Trophoblast cell (in vitro differentiated cells and primary cell): ENCODE data around the gene MLC1.

Source experiments
- DNase-seq, 2 donors: peaks; one replicate each; pipeline ENCODE4 v3.0.0-alpha.2; 2016
- H2AFZ ChIP-seq: 2 replicates; pipeline ENCODE4 v1.6.1; 2013; ENCODE audit warnings: low read length, moderate library complexity, mild to moderate bottlenecking; ENCODE audit not compliant: insufficient read depth, poor library complexity
- H2AK5ac ChIP-seq: 2 replicates; pipeline ENCODE4 v1.6.1; 2013; ENCODE audit warnings: mild to moderate bottlenecking, low read length
- H2BK120ac ChIP-seq: 2 replicates; pipeline ENCODE4 v1.6.1; 2013; ENCODE audit warnings: low read length, mild to moderate bottlenecking, moderate library complexity; ENCODE audit not compliant: insufficient read depth, poor library complexity
- H2BK12ac ChIP-seq: 2 replicates; pipeline ENCODE4 v1.6.1; 2013; ENCODE audit warnings: mild to moderate bottlenecking, low read length, moderate library complexity
- H2BK5ac ChIP-seq: 2 replicates; pipeline ENCODE4 v1.6.1; 2013; ENCODE audit warnings: low read length, low read depth, moderate library complexity, mild to moderate bottlenecking; ENCODE audit not compliant: poor library complexity
- H3K14ac ChIP-seq: 2 replicates; pipeline ENCODE4 v1.6.1; 2013; ENCODE audit warnings: mild to moderate bottlenecking, low read length
- H3K18ac ChIP-seq: 2 replicates; pipeline ENCODE4 v1.6.1; 2013; ENCODE audit warnings: mild to moderate bottlenecking, low read length
- H3K23ac ChIP-seq: 2 replicates; pipeline ENCODE4 v1.6.1; 2013; ENCODE audit warnings: low read length
- H3K27ac ChIP-seq: 2 replicates; pipeline ENCODE4 v1.5.1; 2013; ENCODE audit warnings: low read depth, mild to moderate bottlenecking, inconsistent platforms, low read length, moderate library complexity
- H3K27me3 ChIP-seq: 2 replicates; pipeline ENCODE4 v1.6.1; 2013; ENCODE audit warnings: inconsistent platforms, mild to moderate bottlenecking, low read length, moderate library complexity; ENCODE audit not compliant: insufficient read depth
- H3K36me3 ChIP-seq, 2 experiments: 1 replicate in 1 of 2; 2 replicates in 1 of 2; pipeline ENCODE4 v1.6.1; 2013; ENCODE audit warnings: low read length in 2 of 2, mild to moderate bottlenecking in 2 of 2, moderate library complexity in 1 of 2; ENCODE audit not compliant: insufficient read depth in 2 of 2, control insufficient read depth in 1 of 2
- H3K4ac ChIP-seq: 2 replicates; pipeline ENCODE4 v1.6.1; 2013; ENCODE audit warnings: low read depth, mild to moderate bottlenecking, low read length, moderate library complexity
- H3K4me1 ChIP-seq, 2 experiments: 1 replicate in 1 of 2; 2 replicates in 1 of 2; pipeline ENCODE4 v1.6.1; 2013; ENCODE audit warnings: low read length in 2 of 2, mild to moderate bottlenecking in 2 of 2, moderate library complexity in 1 of 2; ENCODE audit not compliant: insufficient read depth in 2 of 2, control insufficient read depth in 1 of 2
- H3K4me2 ChIP-seq: 2 replicates; pipeline ENCODE4 v1.6.1; 2013; ENCODE audit warnings: inconsistent platforms, mild to moderate bottlenecking, low read length, moderate library complexity
- H3K4me3 ChIP-seq: 2 replicates; pipeline ENCODE4 v1.5.1; 2013; ENCODE audit warnings: mild to moderate bottlenecking, low read depth, low read length, inconsistent platforms
- H3K79me1 ChIP-seq: one replicate; pipeline ENCODE4 v1.6.1; 2013; ENCODE audit warnings: low read length
- H3K79me2 ChIP-seq: 2 replicates; pipeline ENCODE4 v1.6.1; 2013; ENCODE audit warnings: low read length, mild to moderate bottlenecking; ENCODE audit not compliant: control insufficient read depth, insufficient read depth, poor library complexity
- H3K9ac ChIP-seq: 2 replicates; pipeline ENCODE4 v1.6.1; 2013; ENCODE audit warnings: mild to moderate bottlenecking, low read length
- H3K9me3 ChIP-seq: 2 replicates; pipeline ENCODE4 v1.6.1; 2013; ENCODE audit warnings: low read depth, mild to moderate bottlenecking, control low read depth, inconsistent platforms, low read length; ENCODE audit not compliant: insufficient read depth
- H4K12ac ChIP-seq: 2 replicates; pipeline ENCODE4 v1.6.1; 2013; ENCODE audit warnings: low read depth, mild to moderate bottlenecking, low read length, moderate library complexity
- H4K8ac ChIP-seq: 2 replicates; pipeline ENCODE4 v1.6.1; 2013; ENCODE audit warnings: low read depth, mild to moderate bottlenecking, low read length, moderate library complexity
- H4K91ac ChIP-seq: one replicate; pipeline ENCODE4 v1.6.1; 2013; ENCODE audit warnings: low read depth, mild to moderate bottlenecking, low read length, moderate library complexity
- WGBS: extraction: QIAGEN DNeasy Blood & Tissue Kit; methylation state at CpG from one replicate; pipeline ENCODE4 v1.1.7; 2013; ENCODE audit warnings: missing lambda C conversion rate; ENCODE audit not compliant: insufficient read length, insufficient coverage; ENCODE audit errors: extremely low coverage; 5-methylcytosine and 5-hydroxymethylcytosine counted together

The MLC1 gene

DNA sequence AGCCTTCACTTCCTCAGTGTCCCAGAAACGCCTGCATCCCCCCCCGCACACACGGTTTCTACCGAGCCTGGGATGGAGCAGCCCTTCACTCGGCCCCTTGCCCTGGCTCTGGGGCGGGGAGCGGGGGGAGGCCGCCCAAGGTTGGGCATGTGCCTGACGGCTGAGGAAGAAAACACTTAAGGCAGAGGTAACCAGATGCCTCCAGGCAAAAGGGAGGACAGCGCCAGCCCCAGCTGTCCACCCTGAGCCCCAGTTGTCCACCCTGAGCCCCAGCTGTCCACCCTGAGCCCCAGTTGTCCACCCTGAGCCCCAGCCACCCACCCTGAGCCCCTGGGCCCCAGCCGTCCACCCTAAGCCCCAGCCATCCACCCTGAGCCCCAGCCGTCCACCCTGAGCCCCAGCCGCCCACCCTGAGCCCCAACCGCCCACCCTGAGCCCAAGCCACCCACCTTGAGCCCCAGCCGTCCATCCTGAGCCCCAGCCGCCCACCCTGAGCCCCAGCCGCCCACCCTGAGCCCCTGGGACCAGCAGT lies 23.3 kb downstream of the MLC1 start:
- Histone ChIP-seq H4K12ac (no peak overlapping the region), H2BK5ac (no peak overlapping the region), H3K14ac (no peak overlapping the region), H3K4ac (no peak overlapping the region), H2AFZ (no peak overlapping the region), H3K9ac (no peak overlapping the region), H3K27me3 (peaks cover 17% of the 10 kb centered on the region), H4K91ac (no peak overlapping the region), H3K36me3 (no peaks in the 10 kb centered on the region), H3K9me3 (peaks cover 1% of the 10 kb centered on the region), H3K4me1 (peaks cover 0 to 10% of the 10 kb centered on the region in 2 experiments), H3K4me2 (no peak overlapping the region), H2AK5ac (no peak overlapping the region), H2BK12ac (no peak overlapping the region), H2BK120ac (no peak overlapping the region), H3K79me2 (no peaks in the 10 kb centered on the region), H3K23ac (no peak overlapping the region), H3K4me3 (no peak overlapping the region), H3K27ac (no peak overlapping the region), H3K18ac (no peak overlapping the region), H3K79me1 (no peaks in the 10 kb centered on the region), H4K8ac (no peak overlapping the region)
- no CpG with 5 or more reads among the region's 17 CpGs for WGBS
- DNase-seq: no peak

GRCh38 chr22:50061141-50061823 lies 23.9 kb downstream of the MLC1 start:
- Histone ChIP-seq H2AK5ac (no peak overlapping the region), H3K4me1 (peaks cover 0 to 10% of the 10 kb centered on the region in 2 experiments), H3K18ac (no peak overlapping the region), H3K4me2 (no peak overlapping the region), H2BK5ac (no peak overlapping the region), H3K79me1 (no peaks in the 10 kb centered on the region), H4K12ac (no peak overlapping the region), H2BK12ac (no peak overlapping the region), H3K9ac (no peak overlapping the region), H3K79me2 (no peaks in the 10 kb centered on the region), H3K14ac (no peak overlapping the region), H4K91ac (no peak overlapping the region), H3K23ac (no peak overlapping the region), H3K4ac (no peak overlapping the region), H3K27ac (no peak overlapping the region), H3K4me3 (no peak overlapping the region), H2BK120ac (no peak overlapping the region), H3K36me3 (no peaks in the 10 kb centered on the region), H4K8ac (no peak overlapping the region), H2AFZ (no peak overlapping the region), H3K27me3 (peaks cover 20% of the 10 kb centered on the region), H3K9me3 (peaks cover 1% of the 10 kb centered on the region)
- WGBS: no CpG with 5 or more reads among the region's 27 CpGs
- no peak for DNase-seq

DNA sequence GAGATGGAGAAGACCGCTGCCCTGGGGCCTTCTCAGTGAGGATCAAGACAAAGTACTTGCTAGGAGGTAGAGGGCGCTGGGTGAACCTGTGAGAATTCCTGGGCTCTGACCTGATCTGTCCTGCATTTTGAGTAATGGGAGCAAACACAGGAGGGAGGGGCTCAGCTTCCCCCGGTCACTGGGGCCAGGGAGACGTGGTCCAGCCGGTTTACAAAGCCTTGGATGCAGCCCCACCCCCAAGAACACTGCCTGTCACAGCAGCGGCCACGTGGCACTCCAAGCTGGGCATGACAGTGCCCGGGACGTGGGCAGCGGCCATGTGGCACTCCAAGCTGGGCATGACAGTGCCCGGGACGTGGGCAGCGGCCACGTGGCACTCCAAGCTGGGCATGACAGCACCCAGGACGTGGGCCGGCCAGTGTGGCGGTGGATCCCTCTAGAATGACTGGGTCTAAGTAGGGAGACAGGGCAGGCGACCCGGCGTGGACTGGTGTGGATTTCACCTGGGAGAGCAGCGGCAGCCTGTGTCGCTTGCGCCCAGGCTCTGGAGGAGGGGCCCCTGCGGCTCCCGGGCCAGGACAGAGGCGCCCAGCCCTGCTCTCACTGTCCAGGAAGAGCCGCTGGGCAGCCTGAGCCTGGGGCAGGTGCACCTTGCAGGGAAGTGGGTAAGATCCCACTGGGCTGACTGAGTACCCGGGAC lies 24.6 kb downstream of the MLC1 start:
- no peak overlapping the region for H2BK120ac ChIP-seq
- H3K23ac ChIP-seq: no peak overlapping the region
- no peak for DNase-seq
- no peak overlapping the region for H4K91ac ChIP-seq
- H2AFZ ChIP-seq: no peak overlapping the region
- H3K27me3 ChIP-seq: peaks cover 20% of the 10 kb centered on the region
- H3K14ac ChIP-seq: no peak overlapping the region
- H3K36me3 ChIP-seq: no peaks in the 10 kb centered on the region
- H3K9me3 ChIP-seq: peaks cover 1% of the 10 kb centered on the region
- H3K4me1 ChIP-seq: peaks cover 0 to 10% of the 10 kb centered on the region in 2 experiments
- H3K27ac ChIP-seq: no peak overlapping the region
- H2AK5ac ChIP-seq: no peak overlapping the region
- no peak overlapping the region for H3K4me3 ChIP-seq
- H4K12ac ChIP-seq: no peak overlapping the region
- no peak overlapping the region for H3K18ac ChIP-seq
- H3K79me1 ChIP-seq: no peaks in the 10 kb centered on the region
- H4K8ac ChIP-seq: no peak overlapping the region
- no peak overlapping the region for H2BK12ac ChIP-seq
- H3K4me2 ChIP-seq: no peak overlapping the region
- H2BK5ac ChIP-seq: no peak overlapping the region
- no peak overlapping the region for H3K9ac ChIP-seq
- H3K79me2 ChIP-seq: no peaks in the 10 kb centered on the region
- WGBS: no CpG with 5 or more reads among the region's 28 CpGs
- H3K4ac ChIP-seq: no peak overlapping the region

DNA sequence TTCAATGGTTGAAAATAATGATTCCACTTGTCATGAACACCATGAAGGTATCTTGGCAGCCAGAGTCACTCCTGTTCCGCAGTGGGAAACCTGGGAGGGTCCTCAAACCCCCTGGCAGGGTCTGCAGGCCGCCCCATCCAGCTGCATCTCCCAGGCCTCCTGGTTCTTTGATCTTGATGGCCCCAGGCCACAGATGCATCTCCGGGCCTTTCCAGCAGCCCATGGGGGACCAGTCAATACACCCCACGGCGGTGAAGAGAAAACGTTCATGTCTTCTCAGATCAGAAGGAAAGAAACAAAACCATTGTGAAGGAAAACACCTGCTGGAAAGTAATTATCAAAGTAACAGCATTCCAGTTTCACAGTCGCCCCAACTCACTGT lies 25.4 kb downstream of the MLC1 start:
- H3K79me1 ChIP-seq: no peaks in the 10 kb centered on the region
- no peak overlapping the region for H4K12ac ChIP-seq
- H2AFZ ChIP-seq: no peak overlapping the region
- no peak overlapping the region for H2BK120ac ChIP-seq
- no peak overlapping the region for H3K27ac ChIP-seq
- H3K27me3 ChIP-seq: peaks cover 20% of the 10 kb centered on the region
- DNase-seq: no peak
- H3K4me3 ChIP-seq: no peak overlapping the region
- no peak overlapping the region for H3K4me2 ChIP-seq
- no peak overlapping the region for H3K14ac ChIP-seq
- H2AK5ac ChIP-seq: no peak overlapping the region
- WGBS: no CpG with 5 or more reads among the region's 7 CpGs
- H3K79me2 ChIP-seq: no peaks in the 10 kb centered on the region
- H3K18ac ChIP-seq: no peak overlapping the region
- H2BK5ac ChIP-seq: no peak overlapping the region
- no peak overlapping the region for H4K91ac ChIP-seq
- no peak overlapping the region for H3K9ac ChIP-seq
- H3K4me1 ChIP-seq: peaks cover 0 to 10% of the 10 kb centered on the region in 2 experiments
- H3K4ac ChIP-seq: no peak overlapping the region
- no peak overlapping the region for H4K8ac ChIP-seq
- H3K23ac ChIP-seq: no peak overlapping the region
- H3K9me3 ChIP-seq: peaks cover 1% of the 10 kb centered on the region
- H3K36me3 ChIP-seq: no peaks in the 10 kb centered on the region
- no peak overlapping the region for H2BK12ac ChIP-seq
